ENCODE measurements around the gene CDH4.

DNA sequence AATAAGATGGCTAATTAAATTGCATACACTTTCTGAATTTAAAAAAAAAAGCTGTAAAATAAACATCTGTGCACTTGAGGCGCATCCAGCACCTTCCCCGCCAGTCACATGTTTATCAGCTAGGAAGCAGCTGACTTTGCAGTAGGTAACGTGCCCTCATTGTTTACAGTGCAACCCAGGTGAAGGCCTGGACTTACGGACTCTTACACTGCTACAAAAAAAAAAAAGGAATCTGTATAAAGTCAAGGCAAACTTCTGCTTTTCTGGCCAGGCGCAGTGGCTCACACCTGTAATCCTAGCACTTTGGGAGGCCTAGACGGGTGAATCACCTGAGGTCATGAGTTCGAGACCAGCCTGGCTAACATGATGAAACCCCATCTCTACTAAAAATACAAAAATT lies 327.8 kb downstream of the CDH4 start:
- no peak for TF ChIP-seq CTCF (IDR thresholded peaks at IDR 0.05)
- no peak for TF ChIP-seq POLR2AphosphoS5 (IDR thresholded peaks at IDR 0.05; ENCODE audit: low read depth, low read length)
- no peak for TF ChIP-seq SIN3A (IDR thresholded peaks at IDR 0.05; ENCODE audit: borderline replicate concordance, insufficient read depth, low read depth, low read length)
- no peak for TF ChIP-seq TCF7L2 (IDR thresholded peaks at IDR 0.05; ENCODE audit: low read depth, low read length)
